NT2/D1 (cell line): ENCODE measurements around the gene TPPP2.

Source experiments
- DNase-seq: peaks from one replicate; pipeline ENCODE4 v3.0.0-alpha.2; 2011; ENCODE audit warnings: low read depth, low spot score
- H3K27me3 ChIP-seq: 2 replicates; pipeline ENCODE4 v1.6.0; 2011; ENCODE audit warnings: mild to moderate bottlenecking; ENCODE audit not compliant: insufficient read length, insufficient read depth
- H3K36me3 ChIP-seq: 2 replicates; pipeline ENCODE4 v1.6.1; 2011; ENCODE audit warnings: mild to moderate bottlenecking, low read length, mixed read lengths; ENCODE audit not compliant: insufficient read depth, insufficient read length
- H3K4me1 ChIP-seq: 2 replicates; pipeline ENCODE4 v1.5.1; 2011; ENCODE audit not compliant: insufficient read depth, insufficient read length
- H3K4me3 ChIP-seq: 2 replicates; pipeline ENCODE4 v1.5.1; 2011; ENCODE audit warnings: low read depth; ENCODE audit not compliant: insufficient read length
- H3K9ac ChIP-seq: 2 replicates; pipeline ENCODE4 v1.6.0; 2011; ENCODE audit warnings: low read depth; ENCODE audit not compliant: insufficient read length
- H3K9me3 ChIP-seq: 2 replicates; pipeline ENCODE4 v1.5.1; 2011; ENCODE audit warnings: mild to moderate bottlenecking, low read length; ENCODE audit not compliant: insufficient read depth
- SUZ12 ChIP-seq: IDR thresholded peaks from 2 replicates; pipeline ENCODE4 v1.6.1; 2011; ENCODE audit not compliant: insufficient read length, insufficient read depth; ENCODE audit errors: extremely low read depth
- YY1 ChIP-seq: IDR thresholded peaks from 2 replicates; pipeline ENCODE4 v1.6.1; 2011; ENCODE audit not compliant: insufficient read length, insufficient read depth
- ZNF274 ChIP-seq: IDR thresholded peaks from 2 replicates; pipeline ENCODE4 v1.6.1; 2011; ENCODE audit warnings: mild to moderate bottlenecking, low read depth, low read length

Gene TPPP2

DNA sequence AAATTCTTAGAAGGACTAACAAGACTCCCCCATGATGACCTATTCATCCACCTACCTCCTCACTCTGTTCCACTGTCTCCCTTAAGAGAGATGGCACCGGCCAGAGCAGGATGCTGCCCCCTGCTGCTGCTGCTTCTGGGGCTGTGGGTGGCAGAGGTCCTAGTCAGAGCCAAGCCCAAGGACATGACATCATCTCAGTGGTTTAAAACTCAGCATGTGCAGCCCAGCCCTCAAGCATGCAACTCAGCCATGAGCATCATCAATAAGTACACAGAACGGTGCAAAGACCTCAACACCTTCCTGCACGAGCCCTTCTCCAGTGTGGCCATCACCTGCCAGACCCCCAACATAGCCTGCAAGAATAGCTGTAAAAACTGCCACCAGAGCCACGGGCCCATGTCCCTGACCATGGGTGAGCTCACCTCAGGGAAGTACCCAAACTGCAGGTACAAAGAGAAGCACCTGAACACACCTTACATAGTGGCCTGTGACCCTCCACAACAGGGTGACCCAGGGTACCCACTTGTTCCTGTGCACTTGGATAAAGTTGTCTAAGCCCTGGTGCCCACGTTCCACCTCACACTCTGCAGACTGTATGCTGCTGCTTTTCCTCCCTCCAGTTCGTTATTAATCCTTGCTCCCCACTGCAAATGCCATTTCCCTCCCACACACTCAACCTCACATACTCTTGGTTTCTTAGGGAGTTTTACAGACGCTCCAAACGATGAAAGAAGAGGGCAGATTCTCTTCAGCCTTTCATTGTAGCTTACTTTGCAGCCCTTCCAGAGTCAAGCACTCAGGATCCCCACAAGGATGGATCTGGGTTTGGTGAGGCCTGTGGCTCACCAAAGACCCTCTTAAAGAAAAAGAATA, 28.0 kb downstream of the TPPP2 start, which contains the start of gene RNASE8:
Gene RNASE8, plus strand, starts transcription at position 20 of the 873 bp plus-strand sequence. Its CDS starts 71 bp downstream, at position 91.
- no peaks in the 10 kb centered on the region for H3K4me1 ChIP-seq
- no peaks in the 10 kb centered on the region for H3K36me3 ChIP-seq
- H3K9me3 ChIP-seq: no peaks in the 10 kb centered on the region
- no peak within 1 kb of the TSS for H3K4me3 ChIP-seq
- no peak within 1 kb of the TSS for H3K9ac ChIP-seq
- H3K27me3 ChIP-seq: no peaks in the 10 kb centered on the region
- DNase-seq: no peak
- TF ChIP-seq YY1: no peak
- TF ChIP-seq SUZ12: no peak
- TF ChIP-seq ZNF274: no peak

DNA sequence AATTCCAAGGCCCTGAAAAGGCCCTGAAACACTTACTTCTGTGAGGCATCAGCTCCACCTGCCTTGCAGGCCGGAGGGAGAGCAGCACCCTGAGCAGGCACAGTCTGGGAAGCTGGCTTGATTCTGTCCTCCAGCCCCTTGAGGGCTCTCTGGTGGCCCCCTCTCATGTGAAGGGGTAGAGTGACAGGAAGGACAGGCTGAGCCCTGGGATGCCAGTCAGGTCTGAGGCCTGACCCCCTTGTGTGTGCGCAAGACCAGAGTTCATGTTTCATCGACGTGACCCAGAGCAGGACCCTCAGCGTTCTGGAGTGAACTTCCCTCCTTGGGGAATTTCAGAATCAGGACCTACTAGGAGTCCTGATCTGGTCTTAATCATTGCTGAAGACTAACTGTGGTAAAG, 28.9 kb downstream of the TPPP2 start:
- H3K9me3 ChIP-seq: no peaks in the 10 kb centered on the region
- no peaks in the 10 kb centered on the region for H3K36me3 ChIP-seq
- DNase-seq: no peak
- no peaks in the 10 kb centered on the region for H3K4me1 ChIP-seq
- no peak overlapping the region for H3K4me3 ChIP-seq
- TF ChIP-seq SUZ12 (no peak), ZNF274 (no peak), YY1 (no peak)
- H3K9ac ChIP-seq: no peak overlapping the region
- no peaks in the 10 kb centered on the region for H3K27me3 ChIP-seq

GRCh38 chr14:21059842-21060613, 30.0 kb downstream of the TPPP2 start:
- H3K27me3 ChIP-seq: no peaks in the 10 kb centered on the region
- H3K36me3 ChIP-seq: no peaks in the 10 kb centered on the region
- no peak for DNase-seq
- H3K4me1 ChIP-seq: no peaks in the 10 kb centered on the region
- TF ChIP-seq YY1: no peak
- TF ChIP-seq ZNF274: no peak
- no peak overlapping the region for H3K9ac ChIP-seq
- no peaks in the 10 kb centered on the region for H3K9me3 ChIP-seq
- no peak overlapping the region for H3K4me3 ChIP-seq

GRCh38 chr14:21060614-21061346, 30.8 kb downstream of the TPPP2 start:
- H3K9ac ChIP-seq: no peak overlapping the region
- H3K4me3 ChIP-seq: no peak overlapping the region
- no peaks in the 10 kb centered on the region for H3K9me3 ChIP-seq
- H3K36me3 ChIP-seq: no peaks in the 10 kb centered on the region
- TF ChIP-seq ZNF274 (no peak), SUZ12 (no peak), YY1 (no peak)
- no peaks in the 10 kb centered on the region for H3K4me1 ChIP-seq
- H3K27me3 ChIP-seq: no peaks in the 10 kb centered on the region
- DNase-seq: no peak

GRCh38 chr14:21061347-21061668, 31.3 kb downstream of the TPPP2 start:
- Histone ChIP-seq H3K36me3 (no peaks in the 10 kb centered on the region), H3K9ac (no peak overlapping the region), H3K27me3 (no peaks in the 10 kb centered on the region), H3K4me1 (no peaks in the 10 kb centered on the region), H3K4me3 (no peak overlapping the region), H3K9me3 (no peaks in the 10 kb centered on the region)
- DNase-seq: no peak
- TF ChIP-seq ZNF274: no peak
- TF ChIP-seq YY1: no peak
- no peak for TF ChIP-seq SUZ12

GRCh38 chr14:21063479-21063878, 33.5 kb downstream of the TPPP2 start:
- H3K36me3 ChIP-seq: no peaks in the 10 kb centered on the region
- no peak overlapping the region for H3K4me3 ChIP-seq
- DNase-seq: no peak
- no peak for TF ChIP-seq ZNF274
- no peak for TF ChIP-seq YY1
- TF ChIP-seq SUZ12: no peak
- H3K27me3 ChIP-seq: no peaks in the 10 kb centered on the region
- H3K4me1 ChIP-seq: no peaks in the 10 kb centered on the region
- H3K9me3 ChIP-seq: no peaks in the 10 kb centered on the region
- H3K9ac ChIP-seq: no peak overlapping the region

DNA sequence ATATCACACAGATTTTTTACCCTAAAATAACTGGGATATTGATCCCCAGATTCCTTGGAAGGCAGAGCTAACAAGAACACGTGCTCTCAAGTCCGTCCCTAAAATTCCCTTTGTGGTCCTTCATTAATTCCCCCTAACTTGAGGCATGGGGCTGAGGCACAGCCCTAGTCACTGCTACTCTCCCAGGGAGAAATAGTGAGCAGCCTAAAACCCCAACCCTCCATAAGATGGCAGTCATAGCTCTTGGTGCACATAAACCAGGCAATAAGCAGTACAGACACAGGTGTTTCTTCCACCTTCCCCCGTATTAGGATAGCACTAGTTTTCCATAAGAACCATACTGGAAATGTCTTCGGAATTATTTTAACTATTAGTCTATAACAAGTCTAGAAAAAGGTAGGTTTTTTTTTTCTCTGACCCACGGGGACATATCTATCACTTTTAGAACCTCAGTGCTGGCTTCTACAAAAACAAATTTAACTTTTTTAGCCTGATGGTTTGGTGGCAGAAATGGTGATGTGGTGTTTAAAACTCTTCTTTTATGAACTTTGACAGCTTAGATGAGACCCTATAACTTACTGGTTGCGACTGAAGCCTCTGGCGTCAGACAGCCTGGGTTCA, 37.0 kb downstream of the TPPP2 start:
- DNase-seq: no peak
- Histone ChIP-seq H3K4me1 (no peaks in the 10 kb centered on the region), H3K27me3 (no peaks in the 10 kb centered on the region)

More for the DNA sequence above, 37.0 kb downstream of the TPPP2 start:
- Histone ChIP-seq H3K9ac (no peak overlapping the region), H3K4me3 (no peak overlapping the region), H3K36me3 (no peaks in the 10 kb centered on the region), H3K9me3 (no peaks in the 10 kb centered on the region)
- TF ChIP-seq SUZ12 (no peak), YY1 (no peak), ZNF274 (no peak)
